D721Med (cell line): ENCODE data around the gene CCER1.

ENCODE experiments used
- DNase-seq: peaks from one replicate; pipeline ENCODE4 v3.0.0; 2011; ENCODE audit warnings: low spot score; ENCODE audit not compliant: insufficient read length
- FAIRE-seq: peaks from 2 replicates; lab custom pipeline; 2011; peaks lifted over from hg19 to GRCh38; lab: Jason Lieb, UNC
- CTCF ChIP-seq: IDR thresholded peaks from 2 replicates; pipeline ENCODE4 v1.5.1; 2012; ENCODE audit warnings: mild to moderate bottlenecking, control low read depth; ENCODE audit not compliant: insufficient read depth; ENCODE audit errors: missing control alignments

Gene CCER1

GRCh38 chr12:90979019-90979418 is 24.0 kb upstream of the CCER1 start:
- DNase-seq (no peak), FAIRE-seq (no peak)

GRCh38 chr12:90978117-90978770 is 23.3 kb upstream of the CCER1 start:
- peak; percentile 81 for TF ChIP-seq CTCF
- DNase-seq (no peak), FAIRE-seq (peak; percentile 93)

More at GRCh38 chr12:90979019-90979418, 24.0 kb upstream of the CCER1 start:
- no peak for TF ChIP-seq CTCF

- DNase-seq (no peak), FAIRE-seq (no peak)
- no peak for TF ChIP-seq CTCF
These were observed 22.2 kb upstream of the CCER1 start for GRCh38 chr12:90977224-90977623.

GRCh38 chr12:90974286-90974685 is 19.3 kb upstream of the CCER1 start:
- TF ChIP-seq CTCF: no peak
- DNase-seq (no peak), FAIRE-seq (no peak)

GRCh38 chr12:90972226-90972625 is 17.2 kb upstream of the CCER1 start:
- DNase-seq (no peak), FAIRE-seq (peak; percentile 11)
- no peak for TF ChIP-seq CTCF

GRCh38 chr12:90970911-90971310 is 15.9 kb upstream of the CCER1 start:
- no peak for TF ChIP-seq CTCF
- FAIRE-seq: no peak
- no peak for DNase-seq

GRCh38 chr12:90970471-90970870 is 15.5 kb upstream of the CCER1 start:
- DNase-seq: no peak
- TF ChIP-seq CTCF: no peak
- FAIRE-seq: no peak
